HG02852 (cell line): Measurements from ENCODE around the gene NCOA4.
A peak's percentile ranks its signal among the peaks of the same experiment; 100 is the strongest.
"Not testable (repeated sequence)": the region's sequence is repeated elsewhere in the genome, so short reads cannot be mapped to it uniquely, and the experiment has no call there.

Source experiments
- ATAC-seq: cut with Tn5 transposase; IDR thresholded peaks from one replicate; pipeline ENCODE4 v1.9.1; 2021; ENCODE audit warnings: mild to moderate bottlenecking, moderate library complexity; ENCODE audit not compliant: unreplicated experiment

Gene NCOA4

DNA sequence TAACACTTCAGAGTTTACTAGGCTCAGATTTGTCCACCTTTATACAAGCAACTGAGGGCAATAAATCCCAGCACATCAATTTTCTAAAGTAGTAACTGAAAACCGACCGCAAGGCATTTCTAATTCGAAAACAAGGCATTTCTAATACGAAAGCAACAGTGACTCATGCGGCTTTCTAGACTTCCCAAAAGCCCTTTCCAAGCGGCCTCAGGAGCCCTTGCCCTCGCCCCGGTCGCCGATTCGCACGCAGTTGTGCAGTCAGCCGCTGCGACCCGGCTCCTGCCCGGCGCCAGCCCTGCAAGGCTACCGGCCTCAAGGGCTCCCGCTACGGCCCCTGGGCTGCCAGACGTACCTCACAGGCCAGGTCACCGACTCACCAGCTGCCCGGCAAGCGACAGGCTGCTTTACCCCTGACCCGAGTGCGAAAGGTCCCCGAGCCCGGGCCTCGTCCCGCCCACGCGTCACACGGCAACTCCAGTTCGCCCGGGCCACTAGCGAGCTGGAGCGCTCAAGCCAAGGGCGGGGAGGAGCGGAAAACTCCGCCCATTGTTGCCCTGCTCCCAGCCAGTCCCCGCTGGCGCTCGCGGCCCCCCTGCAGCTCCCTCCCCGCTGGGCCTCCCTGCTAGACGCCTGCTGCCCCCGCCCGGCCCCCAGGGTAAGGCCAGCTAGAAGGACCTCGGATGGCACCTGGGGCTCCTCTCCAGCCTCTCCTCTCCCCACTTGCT is 7.3 kb downstream of the NCOA4 start:
- ATAC-seq: peak; percentile 93

DNA sequence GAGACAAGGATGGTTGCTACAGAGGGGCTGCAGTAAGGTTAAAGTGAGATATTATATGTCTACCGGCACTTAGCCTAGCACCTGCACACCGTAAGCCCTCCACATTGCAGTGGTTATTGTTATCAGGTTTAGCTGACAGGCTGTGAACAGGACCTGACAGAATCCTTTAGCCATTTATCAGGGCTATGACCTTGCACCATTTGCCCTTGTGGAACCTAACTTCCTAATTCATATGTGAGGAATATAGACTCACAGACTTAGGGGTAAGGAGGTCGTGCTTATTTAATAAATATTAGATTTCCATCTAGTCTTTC is 10.1 kb downstream of the NCOA4 start:
- no peak for ATAC-seq

DNA sequence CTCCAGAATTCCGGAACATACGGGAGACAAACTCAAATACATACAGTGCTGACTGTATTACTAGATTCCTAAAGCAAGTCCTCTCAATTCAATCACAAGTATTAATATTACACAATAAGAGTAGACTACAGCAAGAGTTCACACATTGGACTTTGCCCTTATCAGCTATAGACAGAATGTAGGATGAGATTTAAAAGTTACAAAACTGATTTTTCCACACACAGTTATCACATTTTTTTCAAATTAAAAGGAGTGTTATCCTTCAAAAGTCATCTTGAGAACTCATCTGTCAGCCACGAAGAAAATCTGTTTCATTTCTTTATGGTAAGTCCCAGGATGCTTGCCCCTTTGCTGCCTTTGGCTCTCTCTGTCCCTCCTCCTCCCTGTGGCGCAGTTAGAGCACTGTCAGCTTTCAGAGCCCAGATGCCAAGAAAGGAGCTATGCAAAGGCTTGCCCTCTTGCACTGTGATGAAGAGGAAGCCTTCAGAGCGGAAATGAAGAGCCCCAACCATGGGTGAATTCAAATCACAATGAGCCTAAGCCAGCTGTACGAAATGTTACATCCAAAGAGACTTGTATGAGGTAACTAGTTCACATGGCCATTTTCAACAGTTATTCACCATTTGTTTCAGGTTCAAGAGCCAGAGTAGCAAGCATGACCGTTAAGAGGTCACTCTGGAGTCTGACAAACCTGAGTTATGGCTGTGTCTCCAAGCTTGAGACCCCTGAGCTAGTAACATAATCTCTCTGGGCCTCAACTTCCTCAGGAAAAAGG is 10.7 kb downstream of the NCOA4 start:
- no peak for ATAC-seq

DNA sequence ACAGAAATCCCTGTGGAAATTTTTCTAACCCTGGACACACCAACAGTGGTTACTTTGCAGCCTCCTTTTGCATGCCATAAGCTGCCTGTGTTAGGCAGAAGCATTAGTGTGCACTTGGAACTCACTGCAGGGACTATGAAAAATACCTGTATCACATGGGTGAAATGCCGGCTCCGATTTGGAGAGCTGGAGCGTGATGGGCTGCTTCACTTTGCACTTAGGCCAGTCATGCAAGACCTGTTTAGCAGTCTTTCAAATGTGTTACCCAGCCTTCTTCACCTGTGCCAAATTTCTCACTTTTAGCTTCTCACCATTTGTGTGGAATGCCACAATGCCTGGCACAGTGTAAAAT is 11.3 kb downstream of the NCOA4 start:
- no peak for ATAC-seq

DNA sequence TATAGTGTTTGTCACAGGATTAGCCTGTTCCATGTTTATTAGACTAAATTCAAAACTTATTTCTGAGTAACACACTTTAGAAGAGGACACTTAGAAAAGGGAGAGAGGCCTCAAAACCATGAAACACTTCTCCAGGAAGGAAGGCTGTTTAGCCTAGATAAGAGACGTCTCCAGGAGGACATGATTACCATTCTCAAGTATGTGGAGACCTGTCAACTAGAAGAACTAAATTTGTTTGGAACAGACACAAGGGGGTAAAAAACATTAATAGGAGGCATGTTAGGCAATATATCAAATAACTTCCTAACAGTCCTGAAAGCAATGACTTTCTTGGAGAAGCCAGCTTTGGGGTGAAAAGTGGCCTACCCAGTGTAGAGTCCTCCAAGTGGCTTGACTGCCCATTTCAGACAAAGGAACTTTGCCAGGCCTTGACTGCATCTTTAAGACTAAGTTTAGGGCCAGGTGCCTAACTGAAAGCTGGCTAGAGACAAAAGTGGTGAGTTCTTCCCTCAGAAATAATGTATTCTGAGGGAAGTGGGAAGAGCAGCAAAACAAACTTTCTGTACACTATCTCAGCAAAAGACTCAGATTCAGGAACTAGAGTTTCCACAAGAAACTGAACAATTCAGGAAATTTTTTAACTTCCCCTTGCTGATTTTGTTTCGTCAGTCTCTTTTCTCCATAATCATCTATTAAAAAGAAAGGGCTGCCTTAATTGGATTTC is 11.8 kb downstream of the NCOA4 start:
- ATAC-seq: no peak

DNA sequence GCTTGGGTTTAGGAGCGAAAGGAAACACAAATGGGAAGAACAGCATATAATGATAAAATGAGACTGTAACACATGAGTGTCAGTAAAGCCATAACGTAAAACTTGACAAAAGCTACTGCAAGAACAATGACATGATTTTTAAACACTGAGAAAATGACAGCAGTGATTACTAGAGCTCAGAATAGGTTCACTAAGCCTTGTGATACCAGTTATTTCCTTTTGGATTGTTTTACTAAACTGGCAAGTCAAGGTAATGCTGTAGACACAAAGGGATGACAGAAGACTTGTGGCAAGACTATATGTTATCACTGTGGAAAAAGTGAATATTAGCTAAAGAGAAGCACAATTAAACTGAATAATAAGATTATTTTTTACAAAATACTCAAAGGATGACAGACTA is 12.7 kb downstream of the NCOA4 start:
- no peak for ATAC-seq

DNA sequence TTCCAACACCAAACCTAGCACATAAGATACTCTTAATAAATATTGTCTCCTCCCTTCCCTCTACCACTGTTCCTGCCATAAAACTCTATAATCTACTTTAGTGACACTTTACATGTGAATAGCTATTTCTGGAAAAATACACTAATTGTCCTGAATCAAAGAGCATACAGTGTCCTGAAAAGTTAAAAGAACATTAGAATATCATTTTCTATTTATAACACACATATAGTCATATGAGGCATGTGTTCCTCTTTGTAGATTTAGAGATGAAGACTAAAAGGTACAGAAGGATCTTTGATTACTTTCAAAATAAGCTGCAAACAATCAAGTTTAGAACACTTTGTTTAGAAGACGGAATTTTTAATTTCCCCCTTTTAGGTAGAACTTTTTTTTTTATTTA is 13.6 kb downstream of the NCOA4 start:
- no peak for ATAC-seq

DNA sequence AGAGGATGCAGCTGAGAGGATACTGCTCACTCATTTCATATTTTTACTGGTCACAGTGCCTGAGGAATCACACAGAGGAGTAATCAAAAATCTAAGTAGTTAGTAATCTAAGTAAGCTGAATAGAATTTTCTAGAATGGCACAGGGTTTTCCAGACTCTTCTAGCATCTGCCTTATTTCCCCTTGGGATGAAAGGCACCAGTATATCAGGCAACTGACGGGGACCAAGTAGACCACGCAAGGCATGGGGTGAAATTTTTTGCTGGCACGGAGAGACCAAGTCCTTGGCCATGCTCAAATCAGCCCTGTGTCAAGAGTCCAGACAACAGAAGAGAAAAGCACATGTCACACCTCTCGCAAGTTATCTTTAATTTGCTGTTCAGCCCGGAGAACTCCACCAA is 14.2 kb downstream of the NCOA4 start:
- ATAC-seq: no peak

DNA sequence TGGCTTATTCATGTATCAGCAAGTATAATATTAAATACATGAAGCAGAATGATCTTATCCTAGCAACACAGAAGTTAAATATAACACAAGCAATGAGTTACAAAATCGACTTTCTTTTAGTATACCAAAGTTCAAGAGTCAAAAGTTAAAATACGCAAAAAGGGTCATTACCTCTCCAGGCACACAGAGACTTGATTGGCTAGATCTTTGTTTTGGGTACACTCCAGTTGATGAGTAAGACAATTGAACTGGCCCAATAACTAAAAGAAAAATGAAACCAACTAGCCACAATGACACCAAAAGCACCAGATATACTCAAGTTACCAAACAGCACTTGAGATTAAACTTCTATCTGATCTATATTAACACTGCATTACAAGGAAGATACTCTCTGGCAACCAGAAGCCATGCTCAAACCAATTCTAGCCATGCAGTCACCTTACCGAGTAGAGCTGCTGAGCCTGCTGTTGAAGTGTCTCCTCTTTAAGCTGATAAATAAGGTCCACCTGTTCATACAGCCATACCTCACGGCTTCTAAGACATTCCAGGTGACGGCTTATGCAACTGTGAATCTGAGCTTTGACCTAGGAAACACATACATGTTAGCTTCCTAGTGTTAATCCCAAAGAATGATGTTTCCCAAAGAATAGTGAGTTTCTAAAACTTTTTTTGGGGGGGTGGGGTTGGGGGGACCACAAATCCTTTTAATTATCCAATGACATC is 15.6 kb downstream of the NCOA4 start:
- ATAC-seq: no peak

DNA sequence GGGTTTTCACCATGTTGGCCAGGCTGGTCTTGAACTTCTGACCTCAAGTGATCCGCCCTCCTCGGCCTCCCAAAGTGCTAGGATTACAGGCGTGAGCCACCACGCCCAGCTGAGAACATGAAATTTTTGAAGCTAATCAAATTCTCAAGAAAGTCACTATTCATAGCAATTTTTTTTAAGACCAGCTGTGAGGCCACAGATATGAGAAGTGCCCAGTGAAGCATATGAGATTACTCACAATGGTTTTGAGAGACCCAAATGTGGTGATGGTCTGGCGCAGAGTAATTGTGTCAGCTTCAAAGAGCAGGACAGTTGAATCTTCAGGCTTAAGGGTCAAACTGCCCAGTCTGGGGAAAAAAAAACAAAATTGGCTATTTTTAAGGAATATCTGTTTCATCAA is 16.2 kb downstream of the NCOA4 start:
- no peak for ATAC-seq

DNA sequence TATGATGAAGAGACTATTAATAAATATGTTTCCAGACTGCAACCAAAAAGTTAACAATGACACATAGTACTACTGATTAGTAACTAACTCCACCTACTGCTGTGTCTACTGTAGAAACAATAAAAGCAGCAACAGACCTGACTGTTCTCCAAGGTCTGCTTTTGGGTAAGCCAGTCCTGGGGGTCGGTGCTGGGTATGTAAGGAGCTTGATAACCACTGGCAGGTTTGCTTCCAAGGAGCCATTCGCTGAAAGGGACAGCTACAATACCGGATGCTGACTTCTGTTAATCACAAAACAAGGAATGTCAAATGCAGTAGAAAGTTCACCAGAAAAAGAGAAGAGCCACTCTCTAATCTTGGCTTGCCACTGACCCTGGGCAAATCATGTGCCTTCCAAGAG is 17.7 kb downstream of the NCOA4 start:
- no peak for ATAC-seq

DNA sequence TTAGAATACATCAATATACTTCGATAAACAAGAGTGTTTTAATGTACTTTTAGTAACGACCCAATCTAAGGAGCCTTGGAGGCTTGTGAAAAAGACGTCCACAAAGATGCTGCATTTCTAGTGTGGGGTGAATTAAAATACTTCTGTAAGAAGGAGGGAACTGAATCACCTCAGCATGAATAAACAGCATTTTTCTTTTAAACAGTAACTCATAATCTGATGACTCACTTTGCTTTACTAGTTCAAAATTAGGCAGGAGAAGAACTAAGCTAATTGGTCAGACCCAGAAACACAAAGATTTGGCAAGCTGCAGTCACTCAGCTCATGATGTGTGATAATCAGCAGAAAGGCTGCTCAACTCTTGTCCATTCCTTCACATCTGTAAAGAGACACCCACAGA is 24.2 kb downstream of the NCOA4 start:
- no peak for ATAC-seq

DNA sequence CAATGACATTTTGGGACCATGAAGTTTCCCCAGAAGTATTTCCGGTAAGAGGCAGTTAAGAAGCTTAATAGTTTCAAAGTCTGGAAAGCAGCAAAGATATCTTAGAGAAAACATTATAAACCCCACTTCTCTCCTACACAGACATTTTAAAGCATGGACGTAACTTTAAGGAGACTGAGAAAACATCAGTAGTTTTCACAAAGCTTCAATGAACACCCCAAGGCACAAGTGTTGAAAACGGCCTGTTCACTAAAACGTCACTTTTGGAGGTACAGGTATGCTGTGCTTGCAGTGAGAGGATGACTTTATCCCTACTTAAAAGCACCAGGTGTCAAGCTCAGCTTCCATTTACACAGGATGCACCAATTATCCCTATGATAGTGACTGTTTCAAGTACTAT is 25.0 kb downstream of the NCOA4 start:
- ATAC-seq: no peak

DNA sequence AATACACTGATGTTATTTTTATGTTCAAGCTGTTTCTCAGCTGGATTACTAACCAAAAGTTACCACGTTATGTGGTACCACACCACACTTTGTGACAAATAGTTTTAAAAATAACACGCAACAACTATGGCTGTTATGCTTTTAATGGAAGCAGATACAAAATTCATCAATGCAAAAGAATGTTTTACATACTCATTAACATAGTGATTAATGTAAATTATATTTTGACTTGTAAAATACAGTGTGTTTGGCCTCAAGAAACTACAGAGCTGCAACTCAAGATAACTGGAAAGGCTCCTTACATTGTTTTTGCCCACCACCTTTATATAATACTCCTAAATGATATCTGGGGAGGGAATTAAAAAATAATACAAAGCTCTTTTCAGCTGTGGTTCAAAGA is 25.5 kb downstream of the NCOA4 start:
- no peak for ATAC-seq

DNA sequence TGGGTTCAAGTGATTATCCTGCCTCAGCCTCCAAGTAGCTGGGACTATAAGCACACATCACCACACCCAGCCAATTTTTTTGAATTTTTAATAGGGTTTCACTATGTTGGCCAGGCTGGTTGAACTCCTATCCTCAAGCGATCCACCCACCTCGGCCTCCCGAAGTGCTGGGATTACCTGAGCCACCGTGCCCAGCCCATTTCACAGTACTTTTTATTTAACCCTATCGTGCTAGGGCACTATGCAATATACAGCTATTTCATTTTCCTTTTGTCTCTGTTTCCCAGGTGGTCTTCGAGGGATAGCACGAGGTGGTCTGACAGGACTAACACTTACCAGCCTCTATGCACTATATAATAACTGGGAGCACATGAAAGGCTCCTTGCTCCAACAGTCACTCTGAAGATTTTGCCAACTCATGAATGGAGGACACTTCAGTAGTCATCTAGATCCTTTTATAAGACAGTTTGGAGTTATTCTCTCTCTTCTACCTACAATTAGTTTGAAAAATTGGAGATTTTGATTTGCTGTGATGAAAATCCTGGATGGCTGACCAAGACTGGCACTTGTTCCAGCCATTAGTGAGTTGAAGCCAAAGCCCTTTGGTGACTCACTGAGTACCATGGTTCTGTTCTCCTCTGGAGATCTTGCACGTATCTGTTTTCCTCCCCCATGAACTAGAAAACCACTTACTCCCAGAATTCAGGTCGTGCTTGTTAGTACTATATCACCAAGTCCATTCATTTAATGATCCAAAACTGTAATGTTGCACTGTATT is 27.3 kb downstream of the NCOA4 start:
- ATAC-seq: no peak

DNA sequence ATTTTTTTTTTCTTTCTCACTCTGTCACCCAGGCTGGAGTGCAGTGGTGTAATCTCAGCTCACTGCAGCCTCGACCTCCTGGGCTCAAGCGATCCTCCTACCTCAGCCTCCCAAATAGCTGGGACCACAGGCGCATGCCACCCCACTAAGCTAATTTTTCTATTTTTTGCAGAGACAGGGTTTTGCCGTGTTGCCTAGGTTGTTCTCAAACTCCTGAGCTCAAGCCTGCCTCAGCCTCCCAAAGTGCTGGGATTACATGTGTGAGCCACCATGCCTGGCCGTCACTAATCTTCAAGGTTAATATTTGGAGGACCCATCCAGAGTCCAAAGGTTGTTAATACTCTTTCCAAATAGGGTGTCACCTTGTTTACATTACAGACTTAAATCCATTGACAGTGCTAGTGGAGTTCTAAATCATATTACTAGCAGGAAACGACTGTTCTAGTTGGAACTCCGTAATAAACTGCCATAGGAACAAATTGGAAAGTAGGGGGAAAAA is 28.2 kb downstream of the NCOA4 start:
- not testable (repeated sequence) for ATAC-seq

DNA sequence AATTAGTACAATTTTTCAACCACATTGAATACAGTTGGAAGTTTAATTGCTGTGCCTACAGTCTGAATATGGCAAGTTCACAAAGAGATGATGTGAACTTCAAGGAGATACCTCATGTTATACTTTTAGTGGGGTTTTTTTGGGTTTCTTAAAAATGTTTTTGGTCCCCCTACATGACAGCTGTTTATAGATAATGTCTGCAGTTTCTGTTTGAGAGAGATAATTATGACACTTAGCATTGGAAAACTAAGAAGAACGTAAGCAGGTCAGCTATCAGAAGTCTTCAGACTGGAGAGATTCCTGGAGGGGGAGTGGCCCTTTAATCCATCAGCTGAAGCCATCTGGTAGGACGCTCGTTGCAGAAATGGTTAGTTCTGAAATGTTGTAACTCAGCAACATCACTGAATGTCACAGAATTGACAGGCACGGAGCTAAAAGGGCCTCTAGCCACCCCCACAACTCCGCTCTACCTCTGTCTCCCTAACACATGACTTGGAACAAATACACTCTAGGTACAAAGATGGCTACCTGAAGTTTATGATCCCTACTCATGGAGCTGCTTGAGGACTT is 29.2 kb downstream of the NCOA4 start:
- ATAC-seq: no peak

DNA sequence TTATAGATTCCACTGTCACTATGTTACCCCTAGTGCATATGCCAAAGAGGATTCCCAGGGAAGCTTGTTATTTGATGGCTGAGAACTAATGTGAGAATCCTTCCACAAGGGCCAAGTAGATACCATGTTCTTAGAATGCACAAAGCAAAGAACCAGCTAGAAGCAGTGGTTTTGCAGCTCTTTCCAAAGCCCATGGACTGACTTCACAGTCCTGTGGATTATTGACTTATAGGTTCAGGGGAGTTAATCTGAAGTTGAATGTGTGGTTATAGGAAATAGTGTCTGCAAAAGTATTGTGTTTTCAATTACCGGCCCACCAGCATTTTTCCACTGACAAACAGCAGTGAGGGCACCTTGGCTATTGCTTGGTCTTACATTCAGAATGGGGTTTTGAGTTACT is 29.9 kb downstream of the NCOA4 start:
- no peak for ATAC-seq

DNA sequence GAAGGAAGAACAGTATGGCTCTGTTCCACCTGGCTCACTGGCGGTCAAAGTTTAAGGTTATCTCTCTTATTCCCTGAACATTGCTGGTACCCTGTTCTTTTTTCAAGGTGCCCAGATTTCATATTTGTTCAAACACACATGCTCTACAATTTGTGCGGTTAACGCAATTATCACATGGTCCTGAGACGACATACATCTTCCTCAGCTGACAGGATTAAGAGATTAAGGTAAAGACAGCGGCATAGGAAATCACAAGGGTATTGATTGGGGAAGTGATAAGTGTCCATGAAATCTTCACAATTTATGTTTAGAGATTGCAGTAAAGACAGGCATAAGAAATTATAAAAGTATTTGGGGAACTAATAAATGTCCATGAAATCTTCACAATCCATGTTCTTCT is 30.5 kb downstream of the NCOA4 start:
- not testable (repeated sequence) for ATAC-seq
